ENCODE data around the gene SNAI3.
A peak's percentile ranks its signal among the peaks of the same experiment; 100 is the strongest.

The SNAI3 gene

GRCh38 chr16:88649195-88649923 is 36.9 kb downstream of the SNAI3 start:
- DNase-seq: no peak

GRCh38 chr16:88647178-88648070 is 38.9 kb downstream of the SNAI3 start:
- DNase-seq: no peak

- DNase-seq: no peak
These were observed 39.8 kb downstream of the SNAI3 start for GRCh38 chr16:88646345-88647034.

- DNase-seq: no peak
These were observed 40.4 kb downstream of the SNAI3 start for GRCh38 chr16:88645941-88646340.

- DNase-seq: no peak
These were observed 40.9 kb downstream of the SNAI3 start for GRCh38 chr16:88645455-88645854.

GRCh38 chr16:88643644-88643932 is 42.7 kb downstream of the SNAI3 start:
- no peak for DNase-seq

- DNase-seq: no peak
These were observed 43.2 kb downstream of the SNAI3 start for GRCh38 chr16:88642881-88643643.

GRCh38 chr16:88640498-88641247 is 45.6 kb downstream of the SNAI3 start:
- DNase-seq: no peak

GRCh38 chr16:88640039-88640495 is 46.2 kb downstream of the SNAI3 start:
- no peak for DNase-seq

- DNase-seq: no peak
These were observed 46.9 kb downstream of the SNAI3 start for GRCh38 chr16:88639231-88640038.

GRCh38 chr16:88638323-88639230 is 47.7 kb downstream of the SNAI3 start, which contains the start of gene IL17C:
TSS of gene IL17C (plus strand) at chr16:88638572. CDS start at chr16:88638642, 70 bp downstream.
- DNase-seq: no peak

- DNase-seq: no peak
These were observed 49.6 kb downstream of the SNAI3 start for GRCh38 chr16:88636488-88637265.

- no peak for DNase-seq
These were observed 50.5 kb downstream of the SNAI3 start for GRCh38 chr16:88635671-88636319.

- no peak for DNase-seq
These were observed 51.2 kb downstream of the SNAI3 start for GRCh38 chr16:88634994-88635670.

GRCh38 chr16:88634141-88634993 is 51.9 kb downstream of the SNAI3 start:
- peak; percentile 26 for DNase-seq

- DNase-seq: peak; percentile 25
These were observed 52.6 kb downstream of the SNAI3 start for GRCh38 chr16:88633684-88634140.

- DNase-seq: no peak
These were observed 53.7 kb downstream of the SNAI3 start for GRCh38 chr16:88632587-88632930.

All from kidney glomerular epithelial cell (primary cell).